ENCODE data around the gene PPIL4. TPM values are rescaled to one million over a fixed set of nuclear protein-coding genes. Genes with fewer than 3 reads are reported as not detected.

The PPIL4 gene
- total RNA-seq, 1 donor from 2014 or later: 26.8 TPM

DNA sequence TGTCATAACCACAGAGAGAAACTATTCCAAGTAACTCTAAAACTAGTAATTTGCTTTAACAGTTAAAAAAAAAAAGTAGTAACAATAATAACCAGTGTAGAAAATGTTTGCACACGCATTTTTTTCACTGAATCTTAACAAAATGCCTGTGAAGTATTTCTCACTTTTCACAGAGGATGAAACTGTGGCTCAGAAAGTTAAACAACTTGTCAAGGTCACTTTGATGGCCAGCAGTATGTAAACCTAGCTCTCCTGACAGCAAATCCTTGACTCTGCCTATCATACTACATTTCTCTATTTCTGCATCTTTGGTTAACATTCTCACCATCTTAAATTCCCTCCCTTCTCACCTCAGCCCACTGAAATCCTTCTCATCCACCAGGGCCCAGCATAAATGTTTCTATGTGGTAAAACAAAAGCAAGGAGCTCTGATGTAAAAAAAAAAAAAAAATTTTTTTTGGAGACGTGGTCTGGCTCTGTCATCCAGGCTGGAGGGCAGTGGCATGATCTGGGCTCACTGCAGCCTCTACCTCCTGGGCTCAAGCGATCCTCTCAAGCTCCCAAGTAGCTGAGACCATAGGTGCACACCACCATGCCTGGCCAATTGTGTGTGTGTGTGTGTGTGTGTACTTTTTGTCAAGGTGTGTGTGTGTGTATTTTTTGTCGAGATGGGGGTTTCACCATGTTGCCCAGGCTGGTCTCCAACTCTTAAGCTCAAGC is 34.9 kb downstream of the PPIL4 start:
- TF ChIP-seq CTCF (IDR thresholded peaks at IDR 0.05; ENCODE audit: partially characterized antibody, unreplicated experiment): no peak
- H3K27ac Mint-ChIP-seq (ENCODE audit: unreplicated experiment): no peak overlapping the region

GRCh38 chr6:149508485-149508884 is 37.4 kb downstream of the PPIL4 start:
- H3K36me3 Mint-ChIP-seq (ENCODE audit: unreplicated experiment): no peaks in the 10 kb centered on the region
- no peak overlapping the region for H3K27ac Mint-ChIP-seq (ENCODE audit: unreplicated experiment)
- TF ChIP-seq CTCF (IDR thresholded peaks at IDR 0.05; ENCODE audit: partially characterized antibody, unreplicated experiment): no peak
- peaks cover 2% of the 10 kb centered on the region for H3K4me1 Mint-ChIP-seq (ENCODE audit: low read depth, unreplicated experiment)
- peaks cover 1% of the 10 kb centered on the region for H3K9me3 Mint-ChIP-seq (ENCODE audit: unreplicated experiment)
- no peaks in the 10 kb centered on the region for H3K27me3 Mint-ChIP-seq (ENCODE audit: unreplicated experiment)
- H3K4me3 Mint-ChIP-seq (ENCODE audit: unreplicated experiment): no peak overlapping the region
- DNase-seq: no peak

More for the DNA sequence above, 34.9 kb downstream of the PPIL4 start:
- no peak for DNase-seq
- H3K9me3 Mint-ChIP-seq (ENCODE audit: unreplicated experiment): peaks cover 1% of the 10 kb centered on the region
- H3K36me3 Mint-ChIP-seq (ENCODE audit: unreplicated experiment): no peaks in the 10 kb centered on the region
- peaks cover 3% of the 10 kb centered on the region for H3K27me3 Mint-ChIP-seq (ENCODE audit: unreplicated experiment)
- H3K4me1 Mint-ChIP-seq (ENCODE audit: low read depth, unreplicated experiment): no peaks in the 10 kb centered on the region
- no peak overlapping the region for H3K4me3 Mint-ChIP-seq (ENCODE audit: unreplicated experiment)

- Mint-ChIP-seq H3K27me3 (ENCODE audit: unreplicated experiment) (peaks cover 1% of the 10 kb centered on the region), H3K36me3 (ENCODE audit: unreplicated experiment) (no peaks in the 10 kb centered on the region), H3K4me3 (ENCODE audit: unreplicated experiment) (no peak overlapping the region), H3K4me1 (ENCODE audit: low read depth, unreplicated experiment) (peaks cover 5% of the 10 kb centered on the region), H3K27ac (ENCODE audit: unreplicated experiment) (no peak overlapping the region), H3K9me3 (ENCODE audit: unreplicated experiment) (no peaks in the 10 kb centered on the region)
- no peak for TF ChIP-seq CTCF (IDR thresholded peaks at IDR 0.05; ENCODE audit: partially characterized antibody, unreplicated experiment)
- DNase-seq: no peak
Observed at GRCh38 chr6:149503872-149504271, 42.0 kb downstream of the PPIL4 start.

GRCh38 chr6:149503276-149503675 is 42.6 kb downstream of the PPIL4 start:
- no peak for DNase-seq
- Mint-ChIP-seq H3K4me3 (ENCODE audit: unreplicated experiment) (no peak overlapping the region), H3K9me3 (ENCODE audit: unreplicated experiment) (no peaks in the 10 kb centered on the region), H3K27ac (ENCODE audit: unreplicated experiment) (no peak overlapping the region), H3K36me3 (ENCODE audit: unreplicated experiment) (no peaks in the 10 kb centered on the region), H3K27me3 (ENCODE audit: unreplicated experiment) (peaks cover 1% of the 10 kb centered on the region), H3K4me1 (ENCODE audit: low read depth, unreplicated experiment) (peaks cover 5% of the 10 kb centered on the region)
- no peak for TF ChIP-seq CTCF (IDR thresholded peaks at IDR 0.05; ENCODE audit: partially characterized antibody, unreplicated experiment)

DNA sequence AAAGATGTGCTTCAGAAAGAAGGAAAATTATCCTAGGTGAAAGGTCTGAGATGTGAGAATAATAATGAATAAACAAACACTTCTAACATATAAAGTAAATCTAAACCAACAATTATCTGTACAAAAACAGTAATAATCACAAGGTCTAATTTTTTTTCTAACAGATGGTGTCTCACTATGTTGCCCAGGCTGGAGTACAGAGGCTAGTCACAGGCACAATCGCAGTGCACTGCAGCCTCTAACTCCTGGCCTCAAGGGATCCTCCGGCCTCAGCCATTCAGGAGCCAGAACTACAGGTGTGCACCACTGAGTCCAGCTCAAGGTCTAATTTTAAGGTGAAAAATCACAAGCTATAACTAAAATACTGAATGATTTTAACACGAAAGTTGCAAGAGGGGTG is 44.1 kb downstream of the PPIL4 start:
- Mint-ChIP-seq H3K4me1 (ENCODE audit: low read depth, unreplicated experiment) (peaks cover 5% of the 10 kb centered on the region), H3K27me3 (ENCODE audit: unreplicated experiment) (peaks cover 1% of the 10 kb centered on the region), H3K27ac (ENCODE audit: unreplicated experiment) (no peak overlapping the region), H3K36me3 (ENCODE audit: unreplicated experiment) (no peaks in the 10 kb centered on the region), H3K4me3 (ENCODE audit: unreplicated experiment) (no peak overlapping the region), H3K9me3 (ENCODE audit: unreplicated experiment) (no peaks in the 10 kb centered on the region)
- DNase-seq: no peak
- no peak for TF ChIP-seq CTCF (IDR thresholded peaks at IDR 0.05; ENCODE audit: partially characterized antibody, unreplicated experiment)
